Frontal cortex (tissue), 1 donor: ENCODE results near the gene PTP4A1. TPM values are rescaled to one million over a fixed set of nuclear protein-coding genes. Genes with fewer than 3 reads are reported as not detected.

Experiments
- small RNA-seq: library from RNA; depleted of rRNA; stranded (forward); fragments of <200 nt; gene quantifications from one replicate; pipeline ENCODE3, GENCODE V24; 2014
- total RNA-seq: library from RNA; depleted of rRNA; stranded (reverse); fragments of >200 nt; gene quantifications from one replicate; pipeline ENCODE4 v1.2.3, GENCODE V29; 2014

Gene PTP4A1
- total RNA-seq, 1 donor from 2014 or later = 75.4 TPM

Small RNAs within 50 kb of the gene (small RNA-seq; reads per million reads assigned to genes)
- not detected for gene AL513043.1

Other genes starting within 250 kb of the PTP4A1 start
- gene PHF3, start 63.3 kb downstream of the PTP4A1 start, total RNA-seq = 99.1 TPM